MM.1S (cell line): ENCODE data around the gene CBFA2T3.

ENCODE experiments used
- DNase-seq: peaks from one replicate; pipeline ENCODE4 v3.0.0-alpha.2; 2015
- H2AFZ ChIP-seq: fragments of 300-600 bp; sonication (generic); 2 replicates; pipeline ENCODE4 v1.6.0; 2016; ENCODE audit warnings: antibody characterized with exemption, low read length
- H3F3A ChIP-seq: fragments of 300-600 bp; sonication (generic); 2 replicates; pipeline ENCODE4 v1.6.1; 2016; ENCODE audit warnings: mild to moderate bottlenecking, antibody characterized with exemption, low read length, moderate library complexity, mixed read lengths; ENCODE audit not compliant: insufficient read depth
- H3K27ac ChIP-seq: fragments of 300-600 bp; sonication (generic); 2 replicates; pipeline ENCODE4 v1.5.1; 2016; ENCODE audit warnings: mild to moderate bottlenecking, low read length
- H3K27me3 ChIP-seq: fragments of 300-600 bp; sonication (generic); replicated peaks from 2 replicates; pipeline ENCODE4 v1.6.0; 2016; ENCODE audit warnings: low read length; ENCODE audit not compliant: insufficient read depth
- H3K36me3 ChIP-seq: fragments of 300-600 bp; sonication (generic); replicated peaks from 2 replicates; pipeline ENCODE4 v1.6.1; 2016; ENCODE audit warnings: mild to moderate bottlenecking, low read length, mixed read lengths; ENCODE audit not compliant: insufficient read depth
- H3K4me1 ChIP-seq: fragments of 300-600 bp; sonication (generic); 2 replicates; pipeline ENCODE4 v1.6.1; 2016; ENCODE audit warnings: low read length, mixed read lengths
- H3K4me2 ChIP-seq: fragments of 300-600 bp; sonication (generic); 2 replicates; pipeline ENCODE4 v1.6.0; 2016; ENCODE audit warnings: low read depth, low read length
- H3K4me3 ChIP-seq: fragments of 300-600 bp; sonication (generic); 2 replicates; pipeline ENCODE4 v1.5.1; 2016; ENCODE audit warnings: low read length, mixed read lengths
- H3K79me2 ChIP-seq: fragments of 300-600 bp; sonication (generic); 2 replicates; pipeline ENCODE4 v1.6.1; 2016; ENCODE audit warnings: mixed run types, low read length, mixed read lengths
- H3K9ac ChIP-seq: fragments of 300-600 bp; sonication (generic); 2 replicates; pipeline ENCODE4 v1.6.1; 2016; ENCODE audit warnings: low read length, mixed read lengths
- H3K9me2 ChIP-seq: fragments of 300-600 bp; sonication (generic); replicated peaks from 2 replicates; pipeline ENCODE4 v1.6.1; 2016; ENCODE audit warnings: mild to moderate bottlenecking, low read length, mixed read lengths; ENCODE audit not compliant: insufficient read depth
- H3K9me3 ChIP-seq: fragments of 300-600 bp; sonication (generic); replicated peaks from 2 replicates; pipeline ENCODE4 v1.6.1; 2016; ENCODE audit warnings: mild to moderate bottlenecking, low read length, mixed read lengths; ENCODE audit not compliant: insufficient read depth
- H4K20me1 ChIP-seq: fragments of 300-600 bp; sonication (generic); 2 replicates; pipeline ENCODE4 v1.6.1; 2016; ENCODE audit warnings: mild to moderate bottlenecking, low read length, moderate library complexity, mixed read lengths; ENCODE audit not compliant: insufficient read depth
- EZH2 ChIP-seq: fragments of 300-600 bp; sonication (generic); optimal IDR thresholded peaks from 2 replicates; pipeline ENCODE3; 2017; ENCODE audit warnings: low read depth, mild to moderate bottlenecking, antibody characterized with exemption, low read length, mixed read lengths
- EZH2phosphoT487 ChIP-seq: fragments of 300-600 bp; sonication (generic); IDR thresholded peaks from 2 replicates; pipeline ENCODE4 v1.6.1; 2018; ENCODE audit warnings: antibody characterized with exemption, low read length
- TF ChIP-seq, protein P1 (sequence below): fragments of 300-600 bp; sonication (generic); IDR thresholded peaks from 2 replicates; pipeline ENCODE4 v1.5.1; 2016; ENCODE audit warnings: antibody characterized with exemption, low read length, mixed read lengths

The CBFA2T3 gene

DNA sequence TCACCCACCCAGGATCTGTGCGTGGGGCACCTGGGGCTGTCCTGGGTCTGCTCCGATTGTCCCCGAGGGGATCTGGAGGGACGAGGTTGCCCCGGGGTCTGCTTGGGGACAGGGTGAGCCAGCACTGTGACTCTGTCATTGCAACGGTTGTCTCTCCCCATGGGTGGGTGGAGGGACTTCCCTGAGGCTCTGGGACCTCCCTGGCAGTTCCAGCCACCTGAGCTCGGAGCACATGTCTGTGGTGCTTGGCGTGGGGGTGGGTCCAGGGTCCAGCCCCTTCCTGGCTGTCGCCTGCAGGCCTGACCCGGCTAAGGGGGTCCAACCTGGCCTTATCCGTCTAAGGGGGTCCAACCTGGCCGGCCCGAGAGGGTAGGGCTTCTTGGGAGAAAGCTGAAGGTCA lies 8.5 kb upstream of the CBFA2T3 start:
- TF ChIP-seq, protein P1, sequence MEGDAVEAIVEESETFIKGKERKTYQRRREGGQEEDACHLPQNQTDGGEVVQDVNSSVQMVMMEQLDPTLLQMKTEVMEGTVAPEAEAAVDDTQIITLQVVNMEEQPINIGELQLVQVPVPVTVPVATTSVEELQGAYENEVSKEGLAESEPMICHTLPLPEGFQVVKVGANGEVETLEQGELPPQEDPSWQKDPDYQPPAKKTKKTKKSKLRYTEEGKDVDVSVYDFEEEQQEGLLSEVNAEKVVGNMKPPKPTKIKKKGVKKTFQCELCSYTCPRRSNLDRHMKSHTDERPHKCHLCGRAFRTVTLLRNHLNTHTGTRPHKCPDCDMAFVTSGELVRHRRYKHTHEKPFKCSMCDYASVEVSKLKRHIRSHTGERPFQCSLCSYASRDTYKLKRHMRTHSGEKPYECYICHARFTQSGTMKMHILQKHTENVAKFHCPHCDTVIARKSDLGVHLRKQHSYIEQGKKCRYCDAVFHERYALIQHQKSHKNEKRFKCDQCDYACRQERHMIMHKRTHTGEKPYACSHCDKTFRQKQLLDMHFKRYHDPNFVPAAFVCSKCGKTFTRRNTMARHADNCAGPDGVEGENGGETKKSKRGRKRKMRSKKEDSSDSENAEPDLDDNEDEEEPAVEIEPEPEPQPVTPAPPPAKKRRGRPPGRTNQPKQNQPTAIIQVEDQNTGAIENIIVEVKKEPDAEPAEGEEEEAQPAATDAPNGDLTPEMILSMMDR: no peak
- H3K4me3 ChIP-seq: no peak overlapping the region
- H3K27me3 ChIP-seq: no peaks in the 10 kb centered on the region
- no peak overlapping the region for H3K9ac ChIP-seq
- no peaks in the 10 kb centered on the region for H4K20me1 ChIP-seq
- no peak overlapping the region for H3K27ac ChIP-seq
- no peaks in the 10 kb centered on the region for H3K9me3 ChIP-seq
- H3K9me2 ChIP-seq: no peaks in the 10 kb centered on the region
- H3F3A ChIP-seq: no peaks in the 10 kb centered on the region
- H3K36me3 ChIP-seq: no peaks in the 10 kb centered on the region
- no peak overlapping the region for H3K4me2 ChIP-seq
- no peak for DNase-seq
- H3K79me2 ChIP-seq: no peaks in the 10 kb centered on the region
- H2AFZ ChIP-seq: no peak overlapping the region
- no peaks in the 10 kb centered on the region for H3K4me1 ChIP-seq

DNA sequence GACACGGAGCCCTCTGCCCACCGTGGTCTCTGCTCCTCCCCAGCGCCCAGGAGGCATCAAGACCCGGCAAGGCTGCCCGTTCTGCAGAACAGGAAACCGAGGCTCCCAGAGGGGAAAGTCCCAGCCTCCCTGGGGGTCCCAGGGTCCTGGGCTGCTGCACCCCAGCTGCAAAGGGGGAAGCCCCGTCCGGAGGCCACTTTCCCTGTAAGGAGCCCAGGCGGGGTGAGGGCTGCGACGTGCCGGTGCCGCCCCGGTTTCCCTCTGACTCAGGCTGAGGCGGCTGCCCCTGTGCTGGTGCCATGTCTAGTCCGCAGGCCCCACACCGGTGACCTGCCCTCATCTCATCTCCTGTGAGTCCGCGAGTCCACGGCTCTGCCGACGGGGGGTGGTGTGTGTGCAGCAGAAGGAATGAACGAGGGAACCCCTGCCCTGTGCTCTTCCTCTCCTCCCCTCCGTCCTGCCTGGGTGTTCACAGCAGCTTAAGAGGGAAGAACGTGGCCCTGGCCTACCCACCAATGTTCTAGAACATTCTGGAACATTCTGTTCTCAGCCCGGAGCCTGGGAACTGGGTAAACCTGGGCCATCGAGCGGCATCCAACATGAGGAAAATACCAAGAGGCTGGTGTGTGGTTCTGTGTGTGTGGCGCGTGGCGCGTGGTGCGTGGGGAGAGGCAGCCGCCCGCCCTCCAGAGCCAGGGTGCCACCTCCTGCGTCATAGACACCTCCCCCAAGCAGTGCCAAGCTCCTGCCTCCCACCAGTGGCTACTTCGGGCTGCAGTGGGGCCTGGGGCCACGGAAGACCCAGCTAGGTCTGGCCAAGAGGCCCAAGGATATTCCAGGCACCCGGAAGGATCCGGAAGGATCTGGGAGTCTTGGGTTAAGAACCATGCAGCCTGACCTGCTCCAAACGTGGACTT lies 7.0 kb upstream of the CBFA2T3 start:
- Histone ChIP-seq H3K9me2 (no peaks in the 10 kb centered on the region), H3K27me3 (no peaks in the 10 kb centered on the region), H2AFZ (no peak overlapping the region), H3K27ac (no peak overlapping the region), H3K36me3 (no peaks in the 10 kb centered on the region), H3K9ac (no peak overlapping the region), H3K9me3 (no peaks in the 10 kb centered on the region), H3K4me3 (no peak overlapping the region), H4K20me1 (no peaks in the 10 kb centered on the region), H3K79me2 (peaks cover 3% of the 10 kb centered on the region; the same call in 1 of the 2 replicates), H3K4me2 (no peak overlapping the region), H3F3A (no peaks in the 10 kb centered on the region), H3K4me1 (0 out of 2 replicates have a peak, but pooled peaks cover 4% of the 10 kb centered on the region)
- no peak for DNase-seq
- no peak for TF ChIP-seq EZH2
- TF ChIP-seq, protein P1: no peak
- no peak for TF ChIP-seq EZH2phosphoT487

DNA sequence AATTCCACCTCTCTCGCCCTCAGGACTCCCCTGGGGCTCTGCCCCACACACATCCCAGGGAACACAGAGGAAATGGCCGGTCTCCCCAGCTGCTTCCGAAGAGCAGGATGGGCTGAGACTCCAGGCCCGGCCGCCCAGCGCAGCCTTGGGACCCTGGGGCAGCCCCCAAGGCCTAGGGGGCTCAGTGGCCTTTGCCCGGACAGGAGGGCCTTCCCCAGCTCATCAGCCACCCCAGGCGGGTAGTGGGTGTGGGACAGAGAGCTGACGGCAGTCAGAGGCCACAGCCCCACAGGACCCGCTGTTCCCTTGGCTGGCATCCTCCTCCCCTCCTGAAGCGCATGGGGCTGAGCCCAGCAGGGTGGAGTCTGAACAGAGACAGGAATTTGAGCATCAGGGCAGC lies 6.2 kb upstream of the CBFA2T3 start:
- H3K27ac ChIP-seq: no peak overlapping the region

More for the DNA sequence above, 6.2 kb upstream of the CBFA2T3 start:
- H3K27me3 ChIP-seq: no peaks in the 10 kb centered on the region
- H3K4me2 ChIP-seq: no peak overlapping the region
- peaks cover 6% of the 10 kb centered on the region; the same call in 1 of the 2 replicates for H3K4me1 ChIP-seq
- peaks cover 3% of the 10 kb centered on the region; the same call in 1 of the 2 replicates for H3F3A ChIP-seq
- H3K36me3 ChIP-seq: no peaks in the 10 kb centered on the region
- no peaks in the 10 kb centered on the region for H3K9me2 ChIP-seq
- no peaks in the 10 kb centered on the region for H4K20me1 ChIP-seq
- no peak overlapping the region for H2AFZ ChIP-seq
- no peak for DNase-seq
- no peak overlapping the region for H3K4me3 ChIP-seq
- no peaks in the 10 kb centered on the region for H3K9me3 ChIP-seq
- H3K9ac ChIP-seq: no peak overlapping the region
- peaks cover 9% of the 10 kb centered on the region for H3K79me2 ChIP-seq
- TF ChIP-seq EZH2phosphoT487 (no peak), EZH2 (no peak)
- TF ChIP-seq, protein P1: no peak
